D721Med (cell line): ENCODE results near the gene RABGGTB.
A peak's percentile ranks its signal among the peaks of the same experiment; 100 is the strongest.
"Not testable (repeated sequence)": the region's sequence is repeated elsewhere in the genome, so short reads cannot be mapped to it uniquely, and the experiment has no call there.

Experiments
- DNase-seq: peaks from one replicate; pipeline ENCODE4 v3.0.0; 2011; ENCODE audit warnings: low spot score; ENCODE audit not compliant: insufficient read length
- FAIRE-seq: peaks from 2 replicates; lab custom pipeline; 2011; peaks lifted over from hg19 to GRCh38; lab: Jason Lieb, UNC
- TF ChIP-seq, protein P1 (sequence below): IDR thresholded peaks from 2 replicates; pipeline ENCODE4 v1.5.1; 2012; ENCODE audit warnings: mild to moderate bottlenecking, control low read depth; ENCODE audit not compliant: insufficient read depth; ENCODE audit errors: missing control alignments

RABGGTB gene

DNA sequence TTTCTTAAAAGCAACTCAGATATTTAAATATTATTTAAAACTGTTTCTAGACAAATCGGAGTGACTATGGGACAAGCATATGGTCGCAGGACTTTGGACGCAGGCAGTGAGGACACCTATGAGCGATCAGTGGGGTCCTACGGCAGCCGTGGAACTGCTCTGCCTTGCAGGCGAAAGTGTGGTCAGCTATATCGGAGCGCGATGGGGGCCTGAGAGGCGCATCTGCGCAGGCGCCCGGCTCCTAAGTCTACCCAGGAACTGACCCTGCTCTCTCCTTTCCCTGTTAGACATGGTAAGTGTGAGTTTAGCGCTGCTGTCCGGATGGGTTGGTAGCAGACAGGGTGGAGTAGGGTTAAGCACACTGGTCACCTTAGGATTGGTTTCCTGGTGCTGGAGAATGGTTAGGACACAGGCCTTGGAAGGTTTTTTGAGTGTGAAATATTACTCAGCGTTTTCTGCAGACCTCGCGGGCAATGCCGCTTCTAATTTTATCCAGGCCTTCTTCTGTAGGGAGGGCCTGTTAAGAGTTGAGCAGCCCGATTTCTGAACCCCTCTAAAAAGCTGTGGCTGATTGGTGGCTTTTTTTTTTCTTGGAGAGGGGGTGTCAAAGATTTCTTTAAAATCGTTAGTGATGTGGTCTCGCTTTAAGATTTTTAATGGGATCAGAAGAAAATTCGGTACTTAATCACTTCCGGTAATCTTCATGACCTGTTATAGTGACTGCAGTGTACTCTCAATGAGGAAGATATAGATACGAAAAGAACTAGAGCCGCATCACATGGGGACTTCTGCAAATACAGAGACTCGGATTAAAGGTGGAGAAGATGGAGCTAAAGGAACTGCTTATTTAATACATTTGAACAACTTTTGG, at the start of gene RABGGTB:
TSS of gene RABGGTB (plus strand) at position 274 of the 871 bp plus-strand sequence. CDS start at position 290, 16 bp downstream.
- TF ChIP-seq, protein P1, sequence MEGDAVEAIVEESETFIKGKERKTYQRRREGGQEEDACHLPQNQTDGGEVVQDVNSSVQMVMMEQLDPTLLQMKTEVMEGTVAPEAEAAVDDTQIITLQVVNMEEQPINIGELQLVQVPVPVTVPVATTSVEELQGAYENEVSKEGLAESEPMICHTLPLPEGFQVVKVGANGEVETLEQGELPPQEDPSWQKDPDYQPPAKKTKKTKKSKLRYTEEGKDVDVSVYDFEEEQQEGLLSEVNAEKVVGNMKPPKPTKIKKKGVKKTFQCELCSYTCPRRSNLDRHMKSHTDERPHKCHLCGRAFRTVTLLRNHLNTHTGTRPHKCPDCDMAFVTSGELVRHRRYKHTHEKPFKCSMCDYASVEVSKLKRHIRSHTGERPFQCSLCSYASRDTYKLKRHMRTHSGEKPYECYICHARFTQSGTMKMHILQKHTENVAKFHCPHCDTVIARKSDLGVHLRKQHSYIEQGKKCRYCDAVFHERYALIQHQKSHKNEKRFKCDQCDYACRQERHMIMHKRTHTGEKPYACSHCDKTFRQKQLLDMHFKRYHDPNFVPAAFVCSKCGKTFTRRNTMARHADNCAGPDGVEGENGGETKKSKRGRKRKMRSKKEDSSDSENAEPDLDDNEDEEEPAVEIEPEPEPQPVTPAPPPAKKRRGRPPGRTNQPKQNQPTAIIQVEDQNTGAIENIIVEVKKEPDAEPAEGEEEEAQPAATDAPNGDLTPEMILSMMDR = no peak
- DNase-seq (peak; percentile 63), FAIRE-seq (no peak)

DNA sequence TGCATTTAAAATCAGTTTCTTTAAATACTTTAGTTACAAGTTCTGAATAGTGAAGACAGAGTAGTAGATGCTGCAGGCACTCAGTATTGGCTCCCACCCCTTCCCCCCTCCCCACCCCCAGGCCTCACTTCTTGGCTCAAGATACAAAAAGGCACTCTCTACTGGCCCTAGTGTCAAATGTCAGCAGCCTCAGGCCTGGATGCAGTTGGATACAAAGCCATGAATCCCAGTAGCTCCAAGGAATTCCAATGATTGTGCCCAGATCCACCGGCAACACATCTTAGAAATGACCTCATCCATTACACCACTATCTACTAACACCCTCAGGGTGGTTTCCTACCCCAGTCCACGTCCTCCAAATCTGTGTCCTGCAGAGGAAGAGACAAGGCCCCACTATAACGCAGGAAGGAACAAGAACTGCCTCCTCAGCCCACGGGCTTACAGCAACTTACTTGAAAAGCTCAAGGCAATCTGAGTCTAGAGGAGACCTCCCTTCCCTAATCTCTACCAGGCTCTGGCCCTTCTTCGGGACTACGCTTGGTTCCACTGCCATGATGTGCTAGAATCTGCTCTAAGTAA, 43.9 kb upstream of the RABGGTB start:
- DNase-seq (no peak), FAIRE-seq (no peak)
- TF ChIP-seq, protein P1 = no peak

DNA sequence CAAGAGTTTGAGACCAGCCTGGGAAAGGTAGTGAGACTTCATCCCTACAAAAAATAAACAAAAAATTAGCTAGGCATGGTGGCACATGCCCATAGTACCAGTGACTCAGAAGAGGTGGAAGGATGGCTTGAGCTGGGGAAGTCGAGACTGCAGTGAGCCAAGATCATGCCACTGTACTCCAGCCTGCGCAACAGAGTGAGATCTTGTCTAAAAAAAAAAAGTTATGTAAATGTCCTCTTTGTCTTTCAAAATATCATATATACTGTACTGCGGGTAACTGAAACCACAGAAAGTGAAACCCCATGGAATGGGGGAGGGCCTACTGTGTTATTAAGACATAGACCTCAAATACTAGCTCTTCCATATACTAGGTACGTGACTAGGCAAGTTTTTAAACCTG, 40.8 kb upstream of the RABGGTB start:
- TF ChIP-seq, protein P1 = no peak
- FAIRE-seq (no peak), DNase-seq (no peak)

DNA sequence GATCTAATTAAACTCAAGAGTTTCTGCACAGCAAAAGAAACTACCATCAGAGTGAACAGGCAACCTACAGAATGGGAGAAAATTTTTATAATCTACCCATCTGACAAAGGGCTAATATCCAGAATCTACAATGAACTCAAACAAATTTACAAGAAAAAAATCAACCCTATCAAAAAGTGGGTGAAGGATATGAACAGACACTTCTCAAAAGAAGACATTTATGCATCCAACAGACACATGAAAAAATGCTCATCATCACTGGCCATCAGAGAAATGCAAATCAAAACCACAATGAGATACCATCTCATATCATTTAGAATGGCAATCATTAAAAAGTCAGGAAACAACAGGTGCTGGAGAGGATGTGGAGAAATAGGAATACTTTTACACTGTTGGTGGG, 28.8 kb upstream of the RABGGTB start:
- FAIRE-seq = not testable (repeated sequence)

DNA sequence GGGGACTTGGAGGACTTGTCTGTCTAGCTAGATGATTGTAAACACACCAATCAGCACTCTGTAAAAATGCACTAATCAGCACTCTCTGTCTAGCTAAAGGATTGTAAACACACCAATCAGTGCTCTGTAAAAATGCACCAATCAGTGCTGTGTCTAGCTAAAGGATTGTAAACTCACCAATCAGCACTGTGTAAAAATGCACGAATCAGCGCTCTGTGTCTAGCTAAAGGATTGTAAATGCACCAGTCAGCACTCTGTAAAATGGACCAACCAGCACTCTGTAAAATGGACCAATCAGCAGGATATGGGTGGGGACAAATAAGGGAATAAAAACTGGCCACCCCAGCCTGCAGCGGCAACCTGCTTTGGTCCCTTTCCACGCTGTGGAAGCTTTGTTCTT, 27.5 kb upstream of the RABGGTB start:
- DNase-seq, FAIRE-seq: not testable (repeated sequence)

More for the DNA sequence above, 28.8 kb upstream of the RABGGTB start:
- DNase-seq = not testable (repeated sequence)

DNA sequence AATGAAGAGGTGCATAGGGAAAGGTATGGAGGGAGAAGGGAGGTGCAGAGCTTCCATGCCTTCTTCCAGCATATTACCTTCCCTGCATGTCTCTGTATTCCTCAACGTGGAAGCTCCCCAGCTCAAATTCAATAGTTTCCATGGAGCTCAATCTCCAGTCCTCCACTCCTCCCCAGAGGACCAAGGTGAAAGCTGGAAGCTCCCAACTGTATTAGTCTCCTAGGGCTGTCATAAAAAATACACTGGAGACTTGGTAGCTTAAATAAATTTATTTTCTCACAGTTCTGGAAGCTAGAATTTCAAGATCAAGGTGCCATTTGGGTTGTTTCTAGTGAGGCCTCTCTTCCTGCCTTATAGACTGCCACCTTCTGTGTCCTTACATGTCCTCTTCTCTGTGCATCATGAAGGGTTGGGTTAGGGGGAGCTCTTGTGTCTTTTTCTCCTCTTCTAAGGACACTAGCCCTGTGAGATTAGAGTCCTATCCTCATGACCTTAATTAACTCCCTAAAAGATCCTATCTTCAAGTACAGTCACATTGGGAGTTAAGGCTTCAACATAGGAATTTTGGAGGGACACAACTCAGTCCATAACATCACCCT, 21.9 kb upstream of the RABGGTB start:
- no peak for FAIRE-seq
- TF ChIP-seq, protein P1 = no peak
- no peak for DNase-seq

DNA sequence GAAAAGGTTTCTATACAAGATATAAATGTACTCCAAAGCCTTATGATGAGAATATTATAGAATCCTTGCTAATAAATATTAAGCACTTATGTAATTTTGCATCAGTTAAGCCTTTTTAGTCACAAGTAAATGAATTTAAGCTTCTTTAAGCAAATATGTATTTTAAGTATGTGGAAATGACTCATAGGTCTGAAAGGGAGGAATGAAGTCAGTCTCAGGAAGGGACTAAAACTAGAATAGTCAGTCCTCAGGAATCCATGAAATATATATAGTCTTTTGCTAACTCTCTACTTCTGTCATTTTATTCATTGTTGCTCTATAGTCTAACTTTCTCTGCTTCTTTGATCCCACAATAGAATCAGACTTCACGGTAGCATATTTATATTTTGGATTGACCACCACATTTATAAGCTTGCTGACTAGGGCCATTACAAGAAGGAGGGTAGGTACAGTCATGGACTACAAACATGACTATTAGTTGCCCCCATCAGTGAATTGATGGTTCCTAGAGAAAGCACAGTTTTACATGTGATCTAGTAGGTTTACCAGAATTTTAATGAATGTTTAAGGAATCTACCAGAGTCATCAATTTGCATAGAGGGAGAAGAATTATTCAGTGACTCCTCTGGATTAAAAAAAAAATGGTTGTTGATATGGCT, 20.2 kb upstream of the RABGGTB start:
- no peak for DNase-seq
- TF ChIP-seq, protein P1 = no peak
- FAIRE-seq = no peak
